GM21515 (cell line): ENCODE data around the gene CGB5.

ENCODE experiments used
- ATAC-seq: cut with Tn5 transposase; IDR thresholded peaks from one replicate; pipeline ENCODE4 v1.9.1; 2021; ENCODE audit not compliant: unreplicated experiment

Gene CGB5

DNA sequence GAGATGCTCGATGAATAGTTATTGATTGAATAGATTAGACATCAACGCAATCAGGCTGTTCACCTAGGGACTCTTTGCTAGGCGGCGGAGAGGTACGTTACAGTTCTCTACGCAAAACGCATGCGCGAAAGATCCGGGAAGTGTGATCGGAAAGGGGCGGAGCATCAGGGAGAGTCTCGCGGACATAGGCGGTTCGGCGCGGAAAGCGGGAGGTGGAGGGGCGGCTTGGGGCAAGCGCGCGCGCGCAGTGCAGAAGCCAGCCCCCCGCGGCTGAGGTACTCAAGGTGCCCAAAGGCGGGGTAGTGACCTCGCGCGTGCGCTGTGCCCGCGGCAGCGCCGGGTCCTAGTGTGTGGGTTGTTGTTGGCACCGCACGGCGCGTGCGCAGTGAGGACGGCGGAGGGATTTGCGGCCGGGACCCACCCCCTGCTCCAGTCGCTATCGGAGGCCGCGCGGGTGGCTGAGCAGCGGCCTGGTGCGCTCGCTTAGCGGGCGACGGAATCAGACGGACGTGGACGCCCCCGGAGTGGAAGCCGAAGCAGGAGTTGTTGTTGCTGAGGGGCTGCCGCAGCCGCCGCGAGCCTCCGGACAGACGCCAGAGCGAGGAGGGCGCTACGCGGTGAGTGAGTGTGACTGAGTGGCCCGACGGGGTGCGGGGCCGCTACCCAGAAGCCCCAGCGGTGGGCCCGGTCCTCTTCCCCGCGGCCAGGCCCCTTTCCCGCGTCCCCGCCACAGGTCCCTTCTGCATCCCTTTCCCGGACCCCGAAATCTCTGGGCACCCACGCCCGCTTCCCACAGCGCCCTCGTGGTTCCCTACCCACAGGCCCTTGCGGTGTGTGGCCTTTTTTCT lies 41.6 kb downstream of the CGB5 start, which contains the start of gene SNRNP70:
Gene SNRNP70 (plus strand): TSS at position 432 of the 848 bp plus-strand sequence. CDS start 964 bp downstream, outside the sequence.
- ATAC-seq: peak; percentile 77

DNA sequence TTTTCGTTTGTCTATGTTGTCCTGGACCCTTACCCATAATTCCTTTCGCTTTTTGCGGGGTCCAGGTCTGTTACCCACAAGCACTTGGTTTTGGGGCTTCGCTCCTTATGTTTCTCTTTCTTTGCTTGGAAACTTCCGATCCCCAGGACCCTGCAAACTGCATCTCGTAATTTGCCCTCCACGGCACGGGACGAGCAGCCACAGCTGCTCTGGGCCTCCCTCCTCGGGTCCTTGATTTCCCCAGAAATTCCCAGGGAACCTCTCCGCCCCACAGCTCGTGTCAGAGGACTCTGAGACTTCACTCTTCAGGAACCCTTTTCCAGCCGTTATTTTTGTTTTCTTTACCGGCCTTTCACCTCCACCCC lies 42.2 kb downstream of the CGB5 start:
- ATAC-seq: no peak

DNA sequence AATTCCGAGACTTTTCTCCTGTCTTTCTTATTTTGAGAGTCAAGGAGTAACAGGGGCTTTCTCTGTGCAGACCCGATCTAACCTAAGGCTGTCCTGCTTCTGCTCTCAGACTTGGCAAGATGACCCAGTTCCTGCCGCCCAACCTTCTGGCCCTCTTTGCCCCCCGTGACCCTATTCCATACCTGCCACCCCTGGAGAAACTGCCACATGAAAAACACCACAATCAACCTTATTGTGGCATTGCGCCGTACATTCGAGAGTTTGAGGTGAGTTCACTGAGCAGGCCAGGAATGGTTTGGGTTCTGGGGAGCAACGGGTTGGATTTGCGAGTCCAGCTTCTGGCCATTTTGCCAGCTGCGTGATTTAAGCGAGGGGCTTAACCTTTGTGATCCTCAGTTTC lies 42.6 kb downstream of the CGB5 start:
- ATAC-seq: no peak

DNA sequence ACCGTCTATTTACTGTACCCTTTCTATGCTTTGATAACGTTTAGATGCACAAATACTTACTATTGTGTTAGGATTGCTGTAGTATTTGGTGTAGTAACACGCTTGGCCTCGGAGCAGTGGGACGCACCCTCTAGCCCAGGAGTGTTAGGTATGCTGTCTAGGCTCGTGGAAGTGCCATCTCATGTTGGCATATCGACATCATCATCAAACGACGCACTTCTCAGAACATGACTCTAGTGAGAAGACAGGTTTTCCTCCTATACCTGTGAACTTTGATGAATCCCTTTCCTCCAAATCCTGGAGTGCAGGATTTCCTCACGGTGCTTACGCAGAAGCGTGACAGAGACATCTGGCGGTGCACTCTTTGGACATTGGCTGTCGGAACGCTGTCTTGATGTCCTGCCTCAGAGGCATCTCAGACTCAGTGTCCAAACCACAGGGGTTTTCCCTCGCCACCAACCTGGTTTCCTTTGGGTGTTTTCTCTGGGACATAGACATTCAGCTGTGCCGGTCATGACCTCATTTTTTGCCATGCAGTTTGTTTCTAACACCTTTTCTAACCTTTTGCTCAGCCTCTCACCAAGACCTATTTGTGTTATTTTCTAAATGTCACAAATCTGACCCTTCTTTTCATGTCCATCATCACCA lies 47.9 kb downstream of the CGB5 start:
- no peak for ATAC-seq

DNA sequence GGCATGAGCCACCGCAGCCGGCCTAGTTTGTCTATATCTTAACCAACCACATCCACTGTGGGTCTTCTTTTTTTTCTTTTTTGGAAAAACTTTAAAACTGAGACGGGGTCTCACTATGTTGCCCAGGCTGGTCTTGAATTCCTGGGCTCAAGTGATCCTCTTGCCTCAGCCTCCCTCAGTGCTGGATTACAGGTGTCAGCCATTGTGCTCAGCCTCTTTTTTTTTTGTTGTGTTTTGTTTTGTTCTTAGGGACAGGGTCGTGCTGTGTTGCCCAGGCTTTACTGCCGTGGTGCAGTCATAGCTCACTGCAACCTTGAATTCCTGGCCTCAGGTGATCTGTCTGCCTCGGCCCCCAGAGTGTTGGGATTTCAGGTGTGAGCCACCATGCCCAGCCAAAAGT lies 49.0 kb downstream of the CGB5 start:
- no peak for ATAC-seq
